Prostate gland (tissue), 2 donors: ENCODE data around the gene METTL21A. TPM values are rescaled to one million over a fixed set of nuclear protein-coding genes. Genes with fewer than 3 reads are reported as not detected.

Source experiments
- DNase-seq: peaks from one replicate; pipeline ENCODE4 v3.0.0-alpha.2; 2019; ENCODE audit warnings: low spot score
- H3K27ac ChIP-seq, 2 donors: fragments of 200-600 bp; sonication (generic); 2 replicates each; pipeline ENCODE4 v1.5.1; 2017 to 2019
- H3K27me3 ChIP-seq: fragments of 200-600 bp; sonication (generic); replicated peaks from 2 replicates; pipeline ENCODE4 v1.5.1; 2019; ENCODE audit not compliant: insufficient read depth
- H3K36me3 ChIP-seq, 2 donors: fragments of 200-600 bp; sonication (generic); 1 replicate in 1 of 2; 2 replicates in 1 of 2; pipeline versions ENCODE4 v1.5.1 to v1.8.1; 2017 to 2019
- H3K4me1 ChIP-seq: fragments of 200-600 bp; sonication (generic); replicated peaks from 2 replicates; pipeline ENCODE4 v1.5.1; 2019
- H3K4me3 ChIP-seq, 2 donors: fragments of 200-600 bp; sonication (generic); 2 replicates each; pipeline ENCODE4 v1.5.1; 2017 to 2019
- H3K9me3 ChIP-seq: fragments of 200-600 bp; sonication (generic); 2 replicates; pipeline ENCODE4 v1.5.1; 2017
- POLR2A ChIP-seq: fragments of 450-650 bp; IDR thresholded peaks from one replicate; pipeline ENCODE4 v1.6.1; 2016; ENCODE audit warnings: antibody characterized with exemption, mild to moderate bottlenecking
- POLR2AphosphoS5 ChIP-seq: sonication (generic); formaldehyde crosslinking; IDR thresholded peaks from one replicate; pipeline ENCODE4 v1.6.1; 2017; ENCODE audit warnings: antibody characterized with exemption
- WGBS: methylation state at CpG from one replicate; pipeline ENCODE4 v1.1.5; 2018; 5-methylcytosine and 5-hydroxymethylcytosine counted together
- intact Hi-C: fragments of 100-400 bp; cut with DNase I; formaldehyde crosslinking; loops from one replicate; pipeline ENCODE4 v1.14.2; 2022
- total RNA-seq, 2 donors: library from RNA; depleted of rRNA; stranded (reverse); fragments of >200 nt; gene quantifications; one replicate each; pipeline ENCODE4 v1.1.0, GENCODE V29; 2016
- TF ChIP-seq, protein P1 (sequence below), 4 experiments: fragments of 200-600 bp in 2 of 4; fragments of 450-650 bp in 2 of 4; sonication (generic) in 2 of 4; IDR thresholded peaks; 1 replicate in 3 of 4; 2 replicates in 1 of 4; pipeline ENCODE4 v1.5.1; 2016 to 2019; ENCODE audit warnings: antibody characterized with exemption in 4 of 4, mild to moderate bottlenecking in 2 of 4, moderate library complexity in 2 of 4

Gene METTL21A
- total RNA-seq, 2 donors from 2014 or later = 5.2 to 15.5 TPM

- H3K9me3 ChIP-seq = no peaks in the 10 kb centered on the region
Measured at GRCh38 chr2:207594731-207595130, 30.5 kb downstream of the METTL21A start.

DNA sequence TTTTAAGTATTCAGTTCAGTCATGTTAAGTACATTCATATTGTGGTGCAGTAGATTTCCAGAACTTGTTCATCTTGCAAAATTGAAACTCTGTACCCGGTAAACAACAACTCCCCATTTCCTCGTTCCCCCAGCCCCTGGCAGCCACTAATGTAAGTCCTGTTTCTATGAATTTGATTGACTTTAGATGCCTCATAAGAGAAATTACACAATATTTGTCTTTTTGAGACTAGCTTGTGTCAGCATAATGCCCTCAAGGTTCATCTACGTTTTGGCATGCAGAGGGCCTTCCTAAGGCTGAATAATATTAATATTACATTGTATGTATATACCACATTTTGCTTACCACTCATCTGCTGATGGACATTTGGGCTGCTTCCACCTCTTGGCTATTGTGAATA lies 30.9 kb downstream of the METTL21A start:
- no peaks in the 10 kb centered on the region for H3K4me1 ChIP-seq
- no peaks in the 10 kb centered on the region for H3K27me3 ChIP-seq
- H3K9me3 ChIP-seq = no peaks in the 10 kb centered on the region
- intact Hi-C loops = no loop called here
- H3K36me3 ChIP-seq = no peaks in the 10 kb centered on the region
- H3K4me3 ChIP-seq = no peak overlapping the region
- no peak for DNase-seq
- TF ChIP-seq POLR2AphosphoS5 (no peak), POLR2A (no peak)
- TF ChIP-seq, protein P1, sequence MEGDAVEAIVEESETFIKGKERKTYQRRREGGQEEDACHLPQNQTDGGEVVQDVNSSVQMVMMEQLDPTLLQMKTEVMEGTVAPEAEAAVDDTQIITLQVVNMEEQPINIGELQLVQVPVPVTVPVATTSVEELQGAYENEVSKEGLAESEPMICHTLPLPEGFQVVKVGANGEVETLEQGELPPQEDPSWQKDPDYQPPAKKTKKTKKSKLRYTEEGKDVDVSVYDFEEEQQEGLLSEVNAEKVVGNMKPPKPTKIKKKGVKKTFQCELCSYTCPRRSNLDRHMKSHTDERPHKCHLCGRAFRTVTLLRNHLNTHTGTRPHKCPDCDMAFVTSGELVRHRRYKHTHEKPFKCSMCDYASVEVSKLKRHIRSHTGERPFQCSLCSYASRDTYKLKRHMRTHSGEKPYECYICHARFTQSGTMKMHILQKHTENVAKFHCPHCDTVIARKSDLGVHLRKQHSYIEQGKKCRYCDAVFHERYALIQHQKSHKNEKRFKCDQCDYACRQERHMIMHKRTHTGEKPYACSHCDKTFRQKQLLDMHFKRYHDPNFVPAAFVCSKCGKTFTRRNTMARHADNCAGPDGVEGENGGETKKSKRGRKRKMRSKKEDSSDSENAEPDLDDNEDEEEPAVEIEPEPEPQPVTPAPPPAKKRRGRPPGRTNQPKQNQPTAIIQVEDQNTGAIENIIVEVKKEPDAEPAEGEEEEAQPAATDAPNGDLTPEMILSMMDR (IDR thresholded peaks at IDR 0.05) = no peak
- no peak overlapping the region for H3K27ac ChIP-seq
- 81% methylated on average over 3 of the region's 3 CpGs for WGBS

More at GRCh38 chr2:207594731-207595130, 30.5 kb downstream of the METTL21A start:
- no peaks in the 10 kb centered on the region for H3K4me1 ChIP-seq
- no peaks in the 10 kb centered on the region for H3K27me3 ChIP-seq
- H3K4me3 ChIP-seq = no peak overlapping the region
- 98% methylated on average over 4 of the region's 4 CpGs for WGBS
- TF ChIP-seq, protein P1 (IDR thresholded peaks at IDR 0.05) = no peak
- TF ChIP-seq POLR2AphosphoS5 (no peak), POLR2A (no peak)
- no peak overlapping the region for H3K27ac ChIP-seq
- H3K36me3 ChIP-seq = no peaks in the 10 kb centered on the region
- intact Hi-C loops = no loop called here
- DNase-seq = no peak

DNA sequence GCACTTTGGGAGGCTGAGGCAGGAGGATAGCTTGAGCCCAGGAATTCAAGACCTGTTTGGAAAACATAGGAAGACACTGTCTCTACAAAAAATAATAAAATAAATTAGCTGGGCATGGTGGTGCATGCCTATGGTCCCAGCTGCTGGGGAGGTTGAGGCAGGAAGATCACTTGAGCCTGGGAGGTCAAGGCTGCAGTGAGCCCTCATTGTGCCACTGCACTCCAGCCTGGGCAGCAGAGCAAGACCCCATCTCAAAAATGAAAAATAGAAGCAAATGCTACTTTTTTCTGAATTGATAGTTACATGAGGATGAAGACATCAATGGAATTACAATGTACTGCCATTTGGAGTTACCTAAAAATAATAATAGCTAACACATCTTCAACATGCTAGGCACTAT lies 31.9 kb downstream of the METTL21A start:
- intact Hi-C loops = no loop called here
- Histone ChIP-seq H3K4me1 (no peaks in the 10 kb centered on the region), H3K27ac (no peak overlapping the region), H3K27me3 (no peaks in the 10 kb centered on the region), H3K36me3 (no peaks in the 10 kb centered on the region), H3K9me3 (no peaks in the 10 kb centered on the region), H3K4me3 (no peak overlapping the region)
- TF ChIP-seq POLR2A (no peak), POLR2AphosphoS5 (no peak)
- TF ChIP-seq, protein P1 (IDR thresholded peaks at IDR 0.05) = no peak
- DNase-seq = no peak

DNA sequence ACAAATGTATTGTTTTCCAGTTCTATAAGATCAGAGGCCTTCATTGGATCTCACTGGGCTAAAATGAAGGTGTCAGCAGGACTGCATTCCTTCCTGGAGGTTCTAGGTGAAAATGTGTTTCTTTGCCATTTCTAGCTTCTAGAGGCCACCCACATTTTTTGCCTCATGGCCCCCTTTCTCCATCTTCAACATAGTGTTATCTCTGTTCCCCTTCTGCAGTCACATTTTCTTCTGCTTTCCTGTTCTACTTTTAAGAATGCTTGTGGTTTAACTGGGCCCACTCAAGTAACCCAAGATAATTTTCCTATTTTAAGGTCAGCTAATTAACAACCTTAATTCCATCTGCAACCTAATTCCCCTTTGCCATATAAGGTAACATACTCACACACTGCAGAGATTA lies 36.1 kb downstream of the METTL21A start:
- no peak overlapping the region for H3K27ac ChIP-seq

DNA sequence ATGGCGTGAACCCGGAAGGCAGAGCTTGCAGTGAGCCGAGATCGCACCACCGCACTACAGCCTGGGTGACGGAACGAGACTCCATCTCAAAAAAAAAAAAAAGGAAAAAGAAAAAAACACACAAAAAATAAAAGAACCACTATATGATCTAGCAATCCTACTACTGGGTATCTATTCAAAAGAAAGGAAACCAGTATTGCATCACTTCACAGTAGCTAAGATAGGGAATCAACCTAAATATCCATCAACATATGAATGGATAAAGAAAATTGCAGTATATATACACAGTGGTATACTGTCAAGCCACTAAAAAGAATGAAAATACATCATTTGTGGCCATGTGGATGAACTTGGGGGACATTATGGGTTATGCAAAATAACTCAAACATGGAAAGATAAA lies 37.9 kb downstream of the METTL21A start:
- H3K36me3 ChIP-seq = no peaks in the 10 kb centered on the region
- no peak for DNase-seq
- TF ChIP-seq, protein P1 (IDR thresholded peaks at IDR 0.05) = no peak
- TF ChIP-seq POLR2A = no peak
- TF ChIP-seq POLR2AphosphoS5 = no peak
- H3K27ac ChIP-seq = no peak overlapping the region
- WGBS = 94% methylated on average over 7 of the region's 7 CpGs
- H3K9me3 ChIP-seq = no peaks in the 10 kb centered on the region
- H3K4me1 ChIP-seq = no peaks in the 10 kb centered on the region
- no peaks in the 10 kb centered on the region for H3K27me3 ChIP-seq
- intact Hi-C loops = no loop called here
- no peak overlapping the region for H3K4me3 ChIP-seq

More for the DNA sequence above, 36.1 kb downstream of the METTL21A start:
- Histone ChIP-seq H3K27me3 (no peaks in the 10 kb centered on the region), H3K4me1 (no peaks in the 10 kb centered on the region), H3K36me3 (no peaks in the 10 kb centered on the region), H3K4me3 (no peak overlapping the region), H3K9me3 (no peaks in the 10 kb centered on the region)
- no peak for DNase-seq
- intact Hi-C loops = no loop called here
- TF ChIP-seq, protein P1 (IDR thresholded peaks at IDR 0.05) = no peak
- TF ChIP-seq POLR2AphosphoS5 (no peak), POLR2A (no peak)
